Measurements from ENCODE around the gene C2CD5. TPM values are rescaled to one million over a fixed set of nuclear protein-coding genes. Genes with fewer than 3 reads are reported as not detected.

The C2CD5 gene
- total and polyA plus RNA-seq, 2 of the 13 experiments (the other 11 are each of a cell fraction or from before 2014, with no cell fraction given) = 12.6 to 14.6 TPM

GRCh38 chr12:22410486-22410885 lies 133.9 kb downstream of the C2CD5 start:
- H3K4me2 ChIP-seq (ENCODE audit: low read depth, low read length) = no peak overlapping the region
- in situ Hi-C loops (cut with HindIII; ENCODE audit: extremely low pct_ligation_motif_present, low pct_unique_long_range_greater_than_20kb) = no loop called here
- no peak for FAIRE-seq

More at GRCh38 chr12:22410486-22410885, 133.9 kb downstream of the C2CD5 start:
- no peak overlapping the region for H3K27ac ChIP-seq (ENCODE audit: extremely low read length, insufficient read depth, low read length)
- H3K4me1 ChIP-seq (ENCODE audit: insufficient read depth, low read length) = no peaks in the 10 kb centered on the region
- no TSS peak for BruUV-seq (replicated peaks)
- 59% methylated on average over 3 of the region's 3 CpGs for WGBS (ENCODE audit: low lambda C conversion rate)
- H3K9me3 ChIP-seq (ENCODE audit: low read length) = no peaks in the 10 kb centered on the region
- H3K27me3 ChIP-seq (ENCODE audit: control insufficient read depth in 1 of 2, insufficient read depth in 2 of 2, low read length in 2 of 2) = no peaks in the 10 kb centered on the region; a peak in 1 of 5 replicates
- H3K36me3 ChIP-seq (replicated peaks in 1 of 2; ENCODE audit: control insufficient read depth in 1 of 2, insufficient read depth in 2 of 2, low read length in 2 of 2) = no peaks in the 10 kb centered on the region
- no peak overlapping the region for H2AFZ ChIP-seq (ENCODE audit: low read length)
- H3K4me3 ChIP-seq (replicated peaks in 1 of 3; ENCODE audit: insufficient read depth in 1 of 3, low read depth in 2 of 3, low read length in 3 of 3) = no peak overlapping the region
- CTCF ChIA-PET (ENCODE audit: low intra/inter-chr PET ratio, low total read pairs) = no interaction called here
- no peaks in the 10 kb centered on the region for H4K20me1 ChIP-seq (ENCODE audit: insufficient read depth, low read length)
- H3K79me2 ChIP-seq (ENCODE audit: insufficient read depth, low read length) = no peaks in the 10 kb centered on the region
- POLR2A ChIA-PET = no interaction called here
- ATAC-seq (no peak), DNase-seq (ENCODE audit: low spot score) (no peak)
- intact Hi-C loops (cut with micrococcal nuclease; ENCODE audit: unreplicated experiment) = no loop called here
- no peak for TF ChIP-seq HIC2 (CRISPR knock-in tag; IDR thresholded peaks at IDR 0.05; ENCODE audit: low read depth)
- TF ChIP-seq ZNF414 (CRISPR knock-in tag; IDR thresholded peaks at IDR 0.05) = no peak
- no peak overlapping the region for H3K9ac ChIP-seq (ENCODE audit: insufficient read depth, low read depth, low read length)
